ENCODE data around the gene ASCC3. TPM values are rescaled to one million over a fixed set of nuclear protein-coding genes. Genes with fewer than 3 reads are reported as not detected.

ASCC3 gene
- total and polyA plus RNA-seq, 4 donors = 12.8 to 32.7 (median 16.4) TPM

DNA sequence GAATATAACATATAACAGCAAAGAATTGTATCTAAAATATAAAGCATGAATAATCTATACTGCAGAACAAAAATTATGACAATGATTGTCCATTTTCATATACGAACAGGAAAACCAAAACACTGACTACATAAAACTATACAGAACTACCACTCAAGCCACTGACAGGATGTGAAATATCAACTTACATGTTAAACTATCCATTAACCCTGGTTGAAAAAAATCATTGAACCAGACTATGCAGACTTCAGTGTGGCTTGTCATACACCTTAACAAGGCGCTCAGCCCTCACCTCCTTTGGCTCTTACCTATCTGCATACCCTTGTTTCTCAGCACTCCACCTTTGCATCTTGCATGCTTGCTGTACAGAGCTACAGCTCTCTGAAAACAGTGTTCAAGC is 34.9 kb downstream of the ASCC3 start:
- H3K9me3 ChIP-seq (ENCODE audit: control insufficient read depth in 4 of 4, low read length in 3 of 4) = no peaks in the 10 kb centered on the region
- H3K4me3 ChIP-seq (ENCODE audit: low read depth in 1 of 3, low read length in 3 of 3) = no peak overlapping the region
- no peaks in the 10 kb centered on the region for H3K4me1 ChIP-seq (ENCODE audit: control insufficient read depth in 4 of 4, insufficient read depth in 4 of 4, low read length in 3 of 4)
- no peak for DNase-seq (ENCODE audit: low spot score)
- peaks cover 0 to 5% (median 2%) of the 10 kb centered on the region in 4 donors for H3K36me3 ChIP-seq (ENCODE audit: control insufficient read depth in 4 of 4, insufficient read depth in 3 of 4, low read depth in 1 of 4, low read length in 3 of 4)
- TF ChIP-seq, protein P1, sequence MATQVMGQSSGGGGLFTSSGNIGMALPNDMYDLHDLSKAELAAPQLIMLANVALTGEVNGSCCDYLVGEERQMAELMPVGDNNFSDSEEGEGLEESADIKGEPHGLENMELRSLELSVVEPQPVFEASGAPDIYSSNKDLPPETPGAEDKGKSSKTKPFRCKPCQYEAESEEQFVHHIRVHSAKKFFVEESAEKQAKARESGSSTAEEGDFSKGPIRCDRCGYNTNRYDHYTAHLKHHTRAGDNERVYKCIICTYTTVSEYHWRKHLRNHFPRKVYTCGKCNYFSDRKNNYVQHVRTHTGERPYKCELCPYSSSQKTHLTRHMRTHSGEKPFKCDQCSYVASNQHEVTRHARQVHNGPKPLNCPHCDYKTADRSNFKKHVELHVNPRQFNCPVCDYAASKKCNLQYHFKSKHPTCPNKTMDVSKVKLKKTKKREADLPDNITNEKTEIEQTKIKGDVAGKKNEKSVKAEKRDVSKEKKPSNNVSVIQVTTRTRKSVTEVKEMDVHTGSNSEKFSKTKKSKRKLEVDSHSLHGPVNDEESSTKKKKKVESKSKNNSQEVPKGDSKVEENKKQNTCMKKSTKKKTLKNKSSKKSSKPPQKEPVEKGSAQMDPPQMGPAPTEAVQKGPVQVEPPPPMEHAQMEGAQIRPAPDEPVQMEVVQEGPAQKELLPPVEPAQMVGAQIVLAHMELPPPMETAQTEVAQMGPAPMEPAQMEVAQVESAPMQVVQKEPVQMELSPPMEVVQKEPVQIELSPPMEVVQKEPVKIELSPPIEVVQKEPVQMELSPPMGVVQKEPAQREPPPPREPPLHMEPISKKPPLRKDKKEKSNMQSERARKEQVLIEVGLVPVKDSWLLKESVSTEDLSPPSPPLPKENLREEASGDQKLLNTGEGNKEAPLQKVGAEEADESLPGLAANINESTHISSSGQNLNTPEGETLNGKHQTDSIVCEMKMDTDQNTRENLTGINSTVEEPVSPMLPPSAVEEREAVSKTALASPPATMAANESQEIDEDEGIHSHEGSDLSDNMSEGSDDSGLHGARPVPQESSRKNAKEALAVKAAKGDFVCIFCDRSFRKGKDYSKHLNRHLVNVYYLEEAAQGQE (IDR thresholded peaks at IDR 0.05) = no peak
- TF ChIP-seq HNF4G (IDR thresholded peaks at IDR 0.05) (no peak), ZBTB33 (IDR thresholded peaks at IDR 0.05) (no peak), EGR1 (IDR thresholded peaks at IDR 0.05; ENCODE audit: low read depth in 2 of 2) (no peak), SP1 (IDR thresholded peaks at IDR 0.05) (no peak), TAF1 (conservative IDR thresholded peaks at IDR 0.05) (no peak), FOXA1 (IDR thresholded peaks at IDR 0.05) (no peak), NR2F2 (IDR thresholded peaks at IDR 0.05) (no peak), GABPA (IDR thresholded peaks at IDR 0.05 in 1 of 2, conservative IDR thresholded peaks at IDR 0.05 in 1 of 2) (no peak), FOXA2 (IDR thresholded peaks at IDR 0.05) (no peak), CTCF (IDR thresholded peaks at IDR 0.05; ENCODE audit: low read depth, low read length, missing input control) (no peak), RXRA (IDR thresholded peaks at IDR 0.05) (no peak), JUND (IDR thresholded peaks at IDR 0.05) (no peak), RAD21 (IDR thresholded peaks at IDR 0.05) (no peak), HNF4A (conservative IDR thresholded peaks at IDR 0.05) (no peak)
- TF ChIP-seq, protein P2, sequence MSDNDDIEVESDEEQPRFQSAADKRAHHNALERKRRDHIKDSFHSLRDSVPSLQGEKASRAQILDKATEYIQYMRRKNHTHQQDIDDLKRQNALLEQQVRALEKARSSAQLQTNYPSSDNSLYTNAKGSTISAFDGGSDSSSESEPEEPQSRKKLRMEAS (IDR thresholded peaks at IDR 0.05) = no peak
- TF ChIP-seq, protein P3, sequence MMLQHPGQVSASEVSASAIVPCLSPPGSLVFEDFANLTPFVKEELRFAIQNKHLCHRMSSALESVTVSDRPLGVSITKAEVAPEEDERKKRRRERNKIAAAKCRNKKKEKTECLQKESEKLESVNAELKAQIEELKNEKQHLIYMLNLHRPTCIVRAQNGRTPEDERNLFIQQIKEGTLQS (IDR thresholded peaks at IDR 0.05) = no peak
- WGBS = 91% methylated on average over 2 of the region's 2 CpGs
- no peak overlapping the region for H3K9ac ChIP-seq (ENCODE audit: low read depth in 1 of 2, low read length in 2 of 2)
- no peak overlapping the region for H3K27ac ChIP-seq (ENCODE audit: low read depth in 1 of 2, low read length in 2 of 2)
- H3K27me3 ChIP-seq (ENCODE audit: control insufficient read depth in 4 of 4, insufficient read depth in 4 of 4, low read length in 3 of 4) = no peaks in the 10 kb centered on the region

DNA sequence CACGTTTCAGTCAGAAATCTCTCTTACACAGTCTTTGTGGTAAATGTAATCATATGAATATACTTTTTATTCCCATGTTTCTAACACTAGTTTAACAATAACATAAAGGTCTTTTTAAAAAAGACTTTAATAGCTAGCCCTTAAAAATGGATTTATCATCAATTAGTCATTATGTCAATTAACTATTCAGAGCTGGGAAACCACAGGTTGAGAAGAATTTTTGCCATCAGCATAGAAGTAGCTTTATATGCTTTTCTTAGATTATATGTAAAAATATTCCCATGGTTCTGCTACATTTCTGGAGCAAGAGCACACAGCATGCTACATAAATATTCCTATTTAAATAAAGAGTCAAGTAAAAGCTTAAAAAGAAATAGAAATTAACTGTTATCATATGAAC is 35.5 kb downstream of the ASCC3 start:
- 99% methylated on average over 1 of the region's 1 CpG for WGBS
- no peak overlapping the region for H3K27ac ChIP-seq (ENCODE audit: low read depth in 1 of 2, low read length in 2 of 2)
- H3K36me3 ChIP-seq (ENCODE audit: control insufficient read depth in 4 of 4, insufficient read depth in 3 of 4, low read depth in 1 of 4, low read length in 3 of 4) = peaks cover 0 to 5% (median 2%) of the 10 kb centered on the region in 4 donors
- H3K4me1 ChIP-seq (ENCODE audit: control insufficient read depth in 4 of 4, insufficient read depth in 4 of 4, low read length in 3 of 4) = no peaks in the 10 kb centered on the region
- no peak for TF ChIP-seq GABPA (IDR thresholded peaks at IDR 0.05 in 1 of 2, conservative IDR thresholded peaks at IDR 0.05 in 1 of 2)
- TF ChIP-seq FOXA2 (IDR thresholded peaks at IDR 0.05) = no peak
- no peak for TF ChIP-seq HNF4G (IDR thresholded peaks at IDR 0.05)
- TF ChIP-seq RXRA (IDR thresholded peaks at IDR 0.05) = no peak
- no peak for TF ChIP-seq TAF1 (conservative IDR thresholded peaks at IDR 0.05)
- no peaks in the 10 kb centered on the region for H3K9me3 ChIP-seq (ENCODE audit: control insufficient read depth in 4 of 4, low read length in 3 of 4)
- H3K27me3 ChIP-seq (ENCODE audit: control insufficient read depth in 4 of 4, insufficient read depth in 4 of 4, low read length in 3 of 4) = no peaks in the 10 kb centered on the region
- DNase-seq (ENCODE audit: low spot score) = no peak
- H3K9ac ChIP-seq (ENCODE audit: low read depth in 1 of 2, low read length in 2 of 2) = no peak overlapping the region
- no peak overlapping the region for H3K4me3 ChIP-seq (ENCODE audit: low read depth in 1 of 3, low read length in 3 of 3)

All from liver (tissue), 9 donors.